NCI-H524 (cell line): Measurements from ENCODE around the gene TATDN2.
"Not testable (repeated sequence)": the region's sequence is repeated elsewhere in the genome, so short reads cannot be mapped to it uniquely, and the experiment has no call there.

ENCODE experiments used
- DNase-seq, 2 experiments: peaks; one replicate each; lab custom pipeline; 2025; lab: John Stamatoyannopoulos, UW

TATDN2 gene

GRCh38 chr3:10272476-10272875 lies 24.2 kb downstream of the TATDN2 start:
- DNase-seq, result not testable (repeated sequence)

- no peak for DNase-seq
Observed at GRCh38 chr3:10272977-10273376, 24.7 kb downstream of the TATDN2 start.

GRCh38 chr3:10273702-10274305 lies 25.5 kb downstream of the TATDN2 start:
- no peak for DNase-seq

- DNase-seq, result no peak
Observed at GRCh38 chr3:10274601-10275000, 26.3 kb downstream of the TATDN2 start.

GRCh38 chr3:10277115-10277625 lies 28.9 kb downstream of the TATDN2 start:
- DNase-seq, result no peak

- no peak for DNase-seq
Observed at GRCh38 chr3:10278501-10278900, 30.2 kb downstream of the TATDN2 start.

- DNase-seq, result no peak
Observed at GRCh38 chr3:10279384-10280176, 31.3 kb downstream of the TATDN2 start.

GRCh38 chr3:10280177-10280529 lies 31.9 kb downstream of the TATDN2 start:
- DNase-seq, result no peak

GRCh38 chr3:10280571-10280970 lies 32.3 kb downstream of the TATDN2 start:
- DNase-seq, result no peak

GRCh38 chr3:10281951-10282350 lies 33.7 kb downstream of the TATDN2 start:
- DNase-seq, result no peak

- DNase-seq, result peak in 1 of 2 experiments; percentile 25
Observed at GRCh38 chr3:10283638-10284037, 35.4 kb downstream of the TATDN2 start.

- no peak for DNase-seq
Observed at GRCh38 chr3:10284496-10284895, 36.2 kb downstream of the TATDN2 start.

GRCh38 chr3:10285272-10286132 lies 37.2 kb downstream of the TATDN2 start:
- DNase-seq, result no peak

GRCh38 chr3:10286133-10286524 lies 37.9 kb downstream of the TATDN2 start:
- DNase-seq, result no peak

GRCh38 chr3:10286596-10287295 lies 38.5 kb downstream of the TATDN2 start:
- DNase-seq, result peak; percentile 58 to 72

- no peak for DNase-seq
Observed at GRCh38 chr3:10287936-10288574, 39.8 kb downstream of the TATDN2 start.

- DNase-seq, result no peak
Observed at GRCh38 chr3:10288575-10288960, 40.3 kb downstream of the TATDN2 start.

- no peak for DNase-seq
Observed at GRCh38 chr3:10289077-10289476, 40.8 kb downstream of the TATDN2 start.

- DNase-seq, result peak; percentile 38 to 73
Observed at GRCh38 chr3:10289787-10290355, 41.6 kb downstream of the TATDN2 start.

GRCh38 chr3:10290481-10291176 lies 42.4 kb downstream of the TATDN2 start:
- no peak for DNase-seq
